ENCODE results near the gene PIP5K1C.
A peak's percentile ranks its signal among the peaks of the same experiment; 100 is the strongest.

The PIP5K1C gene

GRCh38 chr19:3693025-3693925 is 7.0 kb downstream of the PIP5K1C start:
- no peak for DNase-seq

- DNase-seq = peak; percentile 68
These were observed 7.9 kb downstream of the PIP5K1C start for GRCh38 chr19:3692141-3693024.

DNA sequence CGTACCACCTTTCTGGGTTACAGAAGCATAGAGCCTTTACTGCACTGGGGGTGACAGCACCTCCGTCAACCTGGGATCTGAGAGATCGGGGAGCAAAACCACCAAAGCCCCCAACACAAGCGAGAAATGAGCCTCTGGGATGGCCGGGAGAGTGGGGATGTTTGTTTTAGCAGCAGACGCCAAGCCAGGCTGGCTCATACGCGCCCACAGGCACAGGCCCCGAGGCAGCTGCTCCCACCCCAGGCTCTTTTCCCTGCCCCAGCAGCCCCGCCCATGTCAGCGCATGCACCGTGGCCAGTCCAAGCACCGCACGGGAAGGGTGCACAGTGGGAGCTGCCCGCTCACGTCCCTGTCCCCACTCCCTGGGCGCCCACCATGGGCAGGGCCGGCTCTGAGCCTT is 8.5 kb downstream of the PIP5K1C start:
- DNase-seq = no peak

DNA sequence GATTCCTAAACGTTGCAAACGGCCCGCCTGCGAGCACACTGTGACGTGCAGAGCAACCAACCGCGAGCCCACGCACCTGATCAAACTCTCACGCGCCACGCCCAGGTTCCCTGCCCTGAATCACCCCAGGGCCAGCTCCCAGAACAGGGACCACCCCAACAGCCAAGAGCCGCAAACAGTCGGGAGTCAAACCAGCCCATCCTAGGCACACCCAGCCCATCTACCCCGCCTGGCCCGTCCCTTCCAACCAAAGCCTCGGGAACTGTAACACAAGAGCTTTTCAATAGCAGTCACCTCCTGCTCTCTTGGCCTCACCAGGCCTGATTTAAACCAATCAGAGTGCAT is 8.9 kb downstream of the PIP5K1C start:
- DNase-seq = no peak

- no peak for DNase-seq
These were observed 9.5 kb downstream of the PIP5K1C start for GRCh38 chr19:3690551-3691371.

- DNase-seq = no peak
These were observed 12.2 kb downstream of the PIP5K1C start for GRCh38 chr19:3687774-3688706.

- no peak for DNase-seq
These were observed 12.9 kb downstream of the PIP5K1C start for GRCh38 chr19:3687393-3687773.

- no peak for DNase-seq
These were observed 15.4 kb downstream of the PIP5K1C start for GRCh38 chr19:3684817-3685410.

DNA sequence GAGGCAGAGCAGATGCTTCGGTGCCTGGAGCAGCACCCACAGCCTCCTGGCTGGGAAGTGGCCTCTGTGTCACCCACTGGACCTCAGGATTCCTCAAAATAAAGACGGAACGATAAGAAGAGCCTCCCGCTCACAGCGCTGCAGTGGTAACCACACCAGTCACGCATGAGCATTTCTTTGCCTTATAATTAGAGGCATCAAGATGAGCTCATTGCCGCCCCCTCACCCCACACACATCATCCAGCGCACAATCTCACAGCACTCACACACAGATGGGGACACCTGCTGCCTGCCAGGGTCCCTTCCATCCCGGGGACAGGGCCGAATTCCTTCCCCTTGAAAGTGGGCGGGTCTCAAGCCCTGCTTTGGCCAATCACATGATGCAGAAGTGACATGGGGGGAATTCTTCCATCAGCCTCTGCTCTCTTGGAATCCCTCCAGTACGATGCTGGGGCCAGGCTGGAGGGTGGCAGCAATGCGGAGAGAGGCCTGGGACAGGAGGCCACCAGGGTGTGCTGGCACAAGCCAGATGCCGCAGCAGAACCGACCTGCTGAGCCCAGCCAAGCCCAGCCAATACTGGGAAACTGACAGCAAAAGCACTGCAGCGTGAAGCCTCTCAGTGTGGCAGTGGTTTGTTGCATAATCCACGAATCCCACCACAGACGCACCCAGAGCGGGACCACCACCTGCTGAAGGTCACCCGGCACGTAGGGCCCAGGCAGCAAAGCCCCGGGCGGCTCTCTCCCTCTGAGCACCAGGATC is 16.0 kb downstream of the PIP5K1C start:
- no peak for DNase-seq

- DNase-seq = no peak
These were observed 16.7 kb downstream of the PIP5K1C start for GRCh38 chr19:3683405-3684053.

GRCh38 chr19:3682741-3683404 is 17.4 kb downstream of the PIP5K1C start:
- DNase-seq = no peak

DNA sequence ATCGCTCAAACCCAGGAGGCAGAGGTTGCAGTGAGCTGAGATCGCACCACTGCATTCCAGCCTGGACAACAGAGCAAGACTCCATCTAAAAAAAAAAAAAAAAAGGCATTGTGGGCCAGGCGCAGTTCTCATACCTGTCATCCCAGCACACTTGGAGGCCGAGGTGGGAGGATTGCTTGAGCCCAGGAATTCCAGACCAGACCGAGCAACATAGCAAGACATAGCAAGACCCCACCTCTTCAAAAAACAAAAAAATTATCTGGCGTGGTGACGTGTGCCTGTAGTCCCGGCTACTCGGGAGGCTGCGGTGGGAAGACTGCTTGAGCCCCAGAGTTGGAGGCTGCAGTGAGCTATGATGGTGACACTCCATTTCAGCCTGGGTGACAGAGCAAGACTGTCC is 18.0 kb downstream of the PIP5K1C start:
- no peak for DNase-seq

DNA sequence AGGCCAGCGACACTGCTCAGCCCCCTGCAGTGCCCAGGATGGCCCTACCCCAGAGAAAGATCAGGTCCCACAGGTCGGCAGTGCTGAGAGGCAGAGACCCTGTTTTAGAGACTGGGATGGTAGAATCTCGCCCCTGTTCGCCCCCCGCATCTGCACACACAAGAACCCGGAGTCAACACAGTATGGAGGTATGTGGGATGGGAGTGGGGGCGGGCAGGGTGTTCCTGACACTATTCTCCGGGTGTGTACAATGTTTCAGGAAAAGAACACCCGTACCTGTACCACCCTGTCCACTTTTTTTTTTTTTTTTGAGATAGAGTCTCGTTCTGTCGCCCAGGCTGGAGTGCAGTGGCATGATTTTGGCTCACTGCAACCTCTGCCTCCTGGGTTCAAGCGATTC is 19.3 kb downstream of the PIP5K1C start:
- DNase-seq = no peak

DNA sequence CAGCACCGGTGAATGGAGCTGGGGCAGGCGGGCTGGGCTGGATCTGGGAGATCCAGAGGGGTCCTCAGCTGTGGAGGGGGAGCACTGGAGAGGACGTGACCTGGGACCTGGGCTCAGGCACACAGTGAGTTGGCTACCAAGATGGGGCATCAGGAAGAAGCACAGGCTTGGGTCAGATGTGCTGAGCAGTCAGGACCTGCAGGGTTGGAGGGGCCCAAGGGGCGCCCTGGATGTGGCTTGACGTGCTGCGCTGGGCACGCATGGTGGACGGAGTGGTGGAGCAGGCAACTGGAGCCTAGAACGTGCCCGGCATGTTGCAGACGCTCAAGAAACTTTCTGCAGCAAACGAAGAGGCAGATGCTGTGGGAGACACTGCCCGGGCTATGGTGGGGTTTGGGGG is 20.7 kb downstream of the PIP5K1C start:
- DNase-seq = no peak

DNA sequence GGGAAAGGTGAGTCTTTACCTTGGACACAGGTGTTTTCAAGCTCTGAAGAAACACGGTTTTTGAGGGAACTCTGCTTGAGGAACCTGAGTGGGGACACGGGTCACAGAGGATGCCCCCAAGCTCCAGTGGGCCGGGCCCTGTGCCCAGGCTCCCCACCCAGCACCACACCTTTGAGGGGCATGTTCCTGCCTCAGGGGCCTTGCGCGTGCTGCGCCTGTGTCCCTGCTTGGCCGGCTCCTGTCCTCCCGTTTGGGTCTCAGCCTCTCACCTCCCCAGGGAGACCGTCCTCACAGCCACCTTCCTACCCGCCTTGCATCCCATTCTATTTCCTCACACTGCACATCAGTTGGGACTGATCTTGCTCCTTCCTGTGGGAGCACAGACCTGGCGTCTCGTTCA is 21.1 kb downstream of the PIP5K1C start:
- DNase-seq = no peak

DNA sequence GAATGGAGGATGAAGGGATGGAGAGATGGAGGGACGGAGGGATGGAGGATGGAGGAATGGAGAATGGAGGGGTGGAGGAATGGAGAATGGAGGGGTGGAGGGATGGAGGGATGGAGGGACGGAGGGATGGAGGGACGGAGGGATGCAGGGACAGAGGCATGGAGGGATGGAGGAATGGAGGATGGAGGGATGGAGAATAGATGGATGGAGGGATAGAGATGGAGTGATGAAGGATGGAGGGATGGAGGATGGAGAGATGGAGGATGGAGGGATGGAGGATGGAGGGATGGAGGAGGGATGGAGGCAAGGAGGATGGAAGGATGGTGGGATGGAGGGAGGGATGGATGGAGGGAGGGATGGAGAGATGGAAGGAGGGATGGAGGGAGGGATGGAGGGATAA is 22.1 kb downstream of the PIP5K1C start:
- DNase-seq = no peak

GRCh38 chr19:3674784-3675543 is 25.3 kb downstream of the PIP5K1C start:
- no peak for DNase-seq

DNA sequence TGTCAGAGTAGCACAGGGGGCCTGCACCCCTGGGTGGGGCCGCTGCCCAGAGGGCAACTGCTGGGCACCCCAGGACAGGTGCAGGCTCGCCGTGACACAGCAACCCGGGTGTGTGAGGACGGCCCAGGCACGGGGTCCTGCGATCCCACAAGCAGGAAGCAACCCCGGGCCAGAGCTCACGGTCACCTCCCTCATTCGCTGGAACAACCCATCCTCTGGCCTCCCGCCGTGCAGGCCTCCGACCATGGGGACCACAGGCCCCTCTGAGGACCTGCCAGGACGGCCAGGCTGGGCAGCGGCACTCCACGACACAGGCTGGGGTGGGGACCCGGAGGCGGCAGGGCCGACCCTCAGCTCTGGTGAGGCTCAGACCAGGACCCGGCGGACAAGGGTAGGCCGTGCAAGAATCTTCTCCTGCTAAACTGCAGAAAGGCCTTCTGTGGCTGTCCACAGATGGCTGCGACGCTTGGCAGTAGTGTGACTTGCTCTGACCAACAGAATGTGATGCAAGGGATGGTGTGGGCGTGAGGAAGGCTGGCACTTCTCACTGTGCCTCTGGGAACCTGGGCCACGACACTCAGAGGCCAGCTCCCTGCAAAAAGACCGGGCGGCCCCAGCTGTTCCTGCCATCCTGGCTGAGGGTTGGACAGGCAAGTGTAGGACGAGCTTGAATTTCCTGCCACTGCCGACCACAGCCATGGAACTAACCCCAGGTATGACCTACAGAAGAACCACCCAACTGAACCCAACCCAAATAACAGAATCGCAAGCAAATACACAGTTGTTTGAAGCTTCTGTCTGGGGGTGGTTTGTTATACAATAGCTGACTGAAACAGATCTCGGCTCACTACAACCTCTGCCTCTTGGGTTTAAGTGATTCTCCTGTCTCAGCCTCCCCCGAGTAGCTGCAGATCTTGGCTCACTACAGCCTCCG is 26.5 kb downstream of the PIP5K1C start:
- DNase-seq = no peak
